ENCODE results near the gene MAEA.

Gene MAEA

GRCh38 chr4:1317177-1318045, 27.7 kb downstream of the MAEA start:
- H3K27me3 ChIP-seq (ENCODE audit: control insufficient read depth, low read length), result no peaks in the 10 kb centered on the region
- no peak overlapping the region for H3K4me2 ChIP-seq (ENCODE audit: low read length)
- no peaks in the 10 kb centered on the region for H3K9me2 ChIP-seq (replicated peaks; ENCODE audit: control insufficient read depth, low read length)
- H3F3A ChIP-seq (ENCODE audit: control insufficient read depth, insufficient read depth), result no peaks in the 10 kb centered on the region
- no peaks in the 10 kb centered on the region for H3K4me1 ChIP-seq (ENCODE audit: control insufficient read depth, low read length)
- H3K4me3 ChIP-seq (ENCODE audit: low read length), result no peak overlapping the region
- TF ChIP-seq CTCF (IDR thresholded peaks at IDR 0.05; ENCODE audit: low read depth, low read length, poor library complexity, severe bottlenecking) (no peak), EZH2phosphoT487 (IDR thresholded peaks at IDR 0.05; ENCODE audit: borderline replicate concordance, low read length) (no peak)
- H3K36me3 ChIP-seq (ENCODE audit: control insufficient read depth, low read length), result peaks cover 64% of the 10 kb centered on the region
- H3K79me2 ChIP-seq (ENCODE audit: control insufficient read depth, low read length), result peaks cover 3% of the 10 kb centered on the region
- H3K27ac ChIP-seq (ENCODE audit: low read depth, low read length), result no peak overlapping the region
- H3K9me3 ChIP-seq (ENCODE audit: control insufficient read depth, insufficient read depth, low read length), result no peaks in the 10 kb centered on the region
- H4K20me1 ChIP-seq (ENCODE audit: control insufficient read depth, insufficient read depth, low read depth, low read length), result no peaks in the 10 kb centered on the region

DNA sequence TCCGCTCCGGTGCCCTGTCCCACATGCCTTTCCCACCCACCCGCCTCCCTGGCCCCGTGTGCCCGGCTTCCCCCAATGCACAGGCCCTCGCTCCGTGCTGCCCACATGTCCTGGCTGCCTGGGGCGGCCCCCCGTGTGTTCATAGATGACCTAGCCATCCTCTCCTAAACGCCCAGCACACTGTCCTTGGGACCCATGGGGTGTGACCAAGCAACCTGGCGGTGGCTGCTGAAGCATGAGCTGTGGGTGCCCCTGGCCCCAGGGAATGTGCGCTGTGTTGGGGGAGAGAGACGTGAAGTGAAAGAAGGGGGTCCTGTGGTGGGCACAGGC, 28.3 kb downstream of the MAEA start:
- Histone ChIP-seq H3F3A (ENCODE audit: control insufficient read depth, insufficient read depth) (no peaks in the 10 kb centered on the region), H3K9me3 (ENCODE audit: control insufficient read depth, insufficient read depth, low read length) (no peaks in the 10 kb centered on the region), H3K36me3 (ENCODE audit: control insufficient read depth, low read length) (peaks cover 61% of the 10 kb centered on the region), H3K27ac (ENCODE audit: low read depth, low read length) (no peak overlapping the region), H3K4me2 (ENCODE audit: low read length) (no peak overlapping the region), H3K79me2 (ENCODE audit: control insufficient read depth, low read length) (no peaks in the 10 kb centered on the region; the same call in 1 of the 2 replicates), H3K27me3 (ENCODE audit: control insufficient read depth, low read length) (no peaks in the 10 kb centered on the region), H3K4me3 (ENCODE audit: low read length) (no peak overlapping the region), H3K4me1 (ENCODE audit: control insufficient read depth, low read length) (no peaks in the 10 kb centered on the region), H4K20me1 (ENCODE audit: control insufficient read depth, insufficient read depth, low read depth, low read length) (no peaks in the 10 kb centered on the region), H3K9me2 (replicated peaks; ENCODE audit: control insufficient read depth, low read length) (no peaks in the 10 kb centered on the region)
- TF ChIP-seq CTCF (IDR thresholded peaks at IDR 0.05; ENCODE audit: low read depth, low read length, poor library complexity, severe bottlenecking), result no peak
- no peak for TF ChIP-seq EZH2phosphoT487 (IDR thresholded peaks at IDR 0.05; ENCODE audit: borderline replicate concordance, low read length)

DNA sequence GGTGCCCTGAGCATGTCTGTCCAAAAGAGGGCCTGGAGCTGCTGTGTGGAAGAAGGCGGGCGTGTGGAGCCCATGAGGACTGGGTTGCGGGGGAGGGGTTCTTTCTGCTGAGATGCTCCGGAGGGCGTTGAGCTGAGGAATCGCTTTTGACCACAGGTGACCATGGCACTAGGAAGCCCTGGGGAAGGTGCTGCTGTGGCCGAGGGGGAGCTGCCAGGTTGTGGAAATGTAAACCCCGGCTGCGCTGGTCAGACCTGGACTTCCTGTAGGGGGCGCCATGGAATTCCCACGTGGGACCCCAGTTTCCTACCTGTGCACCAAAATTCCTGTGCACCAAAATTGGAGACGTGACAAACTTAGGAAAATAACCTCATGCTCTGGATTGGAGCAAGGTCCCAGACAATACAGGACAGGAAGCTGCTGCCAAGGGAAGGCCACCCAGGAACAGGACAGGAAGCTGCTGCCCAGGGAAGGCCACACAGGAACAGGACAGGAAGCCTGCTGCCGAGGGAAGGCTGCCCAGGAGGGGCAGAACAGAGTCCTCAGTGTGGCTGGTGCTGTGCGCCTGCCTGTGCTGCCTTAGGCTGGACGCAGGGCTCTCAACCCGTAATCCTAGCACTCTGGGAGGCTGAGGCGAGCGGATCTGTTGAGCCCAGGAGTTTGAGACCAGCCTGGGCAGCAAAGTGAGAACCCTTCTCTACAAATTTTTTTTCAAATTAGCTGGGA, 29.0 kb downstream of the MAEA start:
- Histone ChIP-seq H3K9me2 (replicated peaks; ENCODE audit: control insufficient read depth, low read length) (no peaks in the 10 kb centered on the region), H4K20me1 (ENCODE audit: control insufficient read depth, insufficient read depth, low read depth, low read length) (no peaks in the 10 kb centered on the region), H3K4me1 (ENCODE audit: control insufficient read depth, low read length) (no peaks in the 10 kb centered on the region), H3K27me3 (ENCODE audit: control insufficient read depth, low read length) (no peaks in the 10 kb centered on the region), H3K36me3 (ENCODE audit: control insufficient read depth, low read length) (peaks cover 61% of the 10 kb centered on the region), H3K4me2 (ENCODE audit: low read length) (no peak overlapping the region), H3F3A (ENCODE audit: control insufficient read depth, insufficient read depth) (no peaks in the 10 kb centered on the region), H3K9me3 (ENCODE audit: control insufficient read depth, insufficient read depth, low read length) (no peaks in the 10 kb centered on the region), H3K27ac (ENCODE audit: low read depth, low read length) (no peak overlapping the region), H3K79me2 (ENCODE audit: control insufficient read depth, low read length) (no peaks in the 10 kb centered on the region), H3K4me3 (ENCODE audit: low read length) (no peak overlapping the region)
- TF ChIP-seq EZH2phosphoT487 (IDR thresholded peaks at IDR 0.05; ENCODE audit: borderline replicate concordance, low read length) (no peak), CTCF (IDR thresholded peaks at IDR 0.05; ENCODE audit: low read depth, low read length, poor library complexity, severe bottlenecking) (peak; percentile 75)

Data from DOHH2 (cell line).